SK-N-SH (cell line): Measurements from ENCODE around the gene GALNT18. TPM values are rescaled to one million over a fixed set of nuclear protein-coding genes. Genes with fewer than 3 reads are reported as not detected.

Experiments used
- CTCF ChIA-PET: fragments of 300-600, 350-600 bp; formaldehyde crosslinking; extraction: SDS; loops from one replicate; lab custom pipeline; 2021; lab: Yijun Ruan, JAX
- POLR2A ChIA-PET: fragments of 350-600 bp; sonication (Branson Sonifier 250); formaldehyde crosslinking; extraction: SDS; loops from one replicate; lab custom pipeline; 2020; ENCODE audit warnings: antibody characterized with exemption, inconsistent platforms; lab: Yijun Ruan, JAX
- DNase-seq: peaks from one replicate; pipeline ENCODE4 v3.0.0; 2012
- H2AFZ ChIP-seq: fragments of 200-600 bp; sonication (generic); 2 replicates; pipeline ENCODE4 v1.8.1; 2016; ENCODE audit warnings: antibody characterized with exemption, mild to moderate bottlenecking, low read depth
- H3F3A ChIP-seq: fragments of 200-600 bp; sonication (generic); replicated peaks from 2 replicates; pipeline ENCODE3; 2016; ENCODE audit warnings: antibody characterized with exemption, mild to moderate bottlenecking; ENCODE audit not compliant: insufficient read depth
- H3K27ac ChIP-seq, 2 experiments: fragments of 200-500 bp in 1 of 2; fragments of 200-600 bp in 1 of 2; sonication (Bioruptor generic) in 1 of 2; sonication (generic), shearing (Covaris generic) in 1 of 2; 2 replicates each; pipeline versions ENCODE4 v1.5.1 to v1.6.1; 2014 to 2016; ENCODE audit warnings: low read depth in 2 of 2, inconsistent platforms in 1 of 2, low read length in 1 of 2, mild to moderate bottlenecking in 1 of 2, mixed read lengths in 1 of 2
- H3K27me3 ChIP-seq: fragments of 200-600 bp; sonication (generic), shearing (Covaris generic); 2 replicates; pipeline ENCODE4 v1.6.1; 2016; ENCODE audit warnings: mixed run types; ENCODE audit not compliant: insufficient read depth
- H3K36me3 ChIP-seq, 2 experiments: fragments of 200-500 bp in 1 of 2; fragments of 200-600 bp in 1 of 2; sonication (Bioruptor generic) in 1 of 2; sonication (generic) in 1 of 2; replicated peaks in 1 of 2; 2 replicates each; pipeline versions ENCODE3 to v1.5.1; 2014 to 2016; ENCODE audit warnings: low read length in 1 of 2, mild to moderate bottlenecking in 1 of 2; ENCODE audit not compliant: insufficient read depth in 2 of 2, control insufficient read depth in 1 of 2
- H3K4me1 ChIP-seq, 2 experiments: fragments of 200-500 bp in 1 of 2; fragments of 200-600 bp in 1 of 2; sonication (Bioruptor generic) in 1 of 2; sonication (generic), shearing (Covaris generic) in 1 of 2; 2 replicates each; pipeline versions ENCODE4 v1.5.1 to v1.6.1; 2014 to 2016; ENCODE audit warnings: low read depth in 1 of 2, low read length in 1 of 2, mixed run types in 1 of 2; ENCODE audit not compliant: insufficient read depth in 2 of 2, control insufficient read depth in 1 of 2
- H3K4me2 ChIP-seq: fragments of 200-600 bp; sonication (generic), shearing (Covaris generic); 2 replicates; pipeline ENCODE4 v1.6.1; 2017; ENCODE audit warnings: mixed run types
- H3K4me3 ChIP-seq, 2 experiments: fragments of 200-500 bp in 1 of 2; fragments of 200-600 bp in 1 of 2; sonication (Bioruptor generic) in 1 of 2; sonication (generic), shearing (Covaris generic) in 1 of 2; 2 replicates each; pipeline versions ENCODE4 v1.5.1 to v1.8.1; 2014 to 2016; ENCODE audit warnings: low read depth in 2 of 2, inconsistent platforms in 1 of 2, low read length in 1 of 2, mild to moderate bottlenecking in 1 of 2, mixed read lengths in 1 of 2, moderate library complexity in 1 of 2
- H3K79me2 ChIP-seq: fragments of 200-600 bp; sonication (generic); 2 replicates; pipeline ENCODE4 v1.8.1; 2017; ENCODE audit warnings: mild to moderate bottlenecking; ENCODE audit not compliant: insufficient read depth
- H3K9ac ChIP-seq: fragments of 200-600 bp; sonication (generic); 2 replicates; pipeline ENCODE4 v1.6.1; 2017; ENCODE audit warnings: mixed run types
- H3K9me2 ChIP-seq: fragments of 200-600 bp; sonication (generic); 2 replicates; pipeline ENCODE4 v1.6.1; 2017; ENCODE audit warnings: mixed run types
- H3K9me3 ChIP-seq: fragments of 200-600 bp; sonication (generic); 2 replicates; pipeline ENCODE4 v1.6.1; 2017; ENCODE audit warnings: mixed run types, mild to moderate bottlenecking, moderate library complexity
- H4K20me1 ChIP-seq: fragments of 200-600 bp; sonication (generic); 2 replicates; pipeline ENCODE4 v1.6.1; 2017; ENCODE audit warnings: mild to moderate bottlenecking, mixed run types; ENCODE audit not compliant: insufficient read depth
- CHD2 ChIP-seq: fragments of 150-350 bp; IDR thresholded peaks from 2 replicates; pipeline ENCODE4 v1.6.1; 2018; ENCODE audit warnings: low read length; ENCODE audit not compliant: partially characterized antibody
- EP300 ChIP-seq, 2 experiments: IDR thresholded peaks; 2 replicates each; pipeline versions ENCODE4 v1.4.0 to v1.6.1; 2012; ENCODE audit warnings: borderline replicate concordance in 1 of 2, low read depth in 1 of 2, low read length in 1 of 2
- EZH2phosphoT487 ChIP-seq: fragments of 200-600 bp; sonication (generic); IDR thresholded peaks from 2 replicates; pipeline ENCODE4 v1.6.1; 2017; ENCODE audit warnings: low read depth, mixed run types, mild to moderate bottlenecking, antibody characterized with exemption, moderate library complexity, borderline replicate concordance
- FOSL2 ChIP-seq: IDR thresholded peaks from 2 replicates; pipeline ENCODE4 v1.4.0; 2012; ENCODE audit warnings: low read depth, mild to moderate bottlenecking, moderate library complexity, borderline replicate concordance
- FOXJ3 ChIP-seq: sonication (generic); formaldehyde crosslinking; IDR thresholded peaks from 2 replicates; pipeline ENCODE4 v1.5.1; 2020; ENCODE audit warnings: mild to moderate bottlenecking, missing genetic modification reagents
- FOXM1 ChIP-seq: IDR thresholded peaks from 2 replicates; pipeline ENCODE4 v1.4.0; 2012; ENCODE audit warnings: low read depth, mild to moderate bottlenecking
- GABPA ChIP-seq: IDR thresholded peaks from 2 replicates; pipeline ENCODE4 v1.4.0; 2012; ENCODE audit warnings: low read depth, mild to moderate bottlenecking
- GATA2 ChIP-seq: sonication (generic); formaldehyde crosslinking; IDR thresholded peaks from 2 replicates; pipeline ENCODE4 v1.5.0; 2020; ENCODE audit warnings: mild to moderate bottlenecking, missing genetic modification reagents
- JUND ChIP-seq: IDR thresholded peaks from 2 replicates; pipeline ENCODE4 v1.4.0; 2012
- MEF2A ChIP-seq: IDR thresholded peaks from 2 replicates; pipeline ENCODE4 v1.4.0; 2012; ENCODE audit warnings: low read depth, borderline replicate concordance
- MXI1 ChIP-seq: IDR thresholded peaks from 2 replicates; pipeline ENCODE4 v1.6.1; 2012; ENCODE audit warnings: mild to moderate bottlenecking, low read depth, low read length, improper control_type of control experiment
- POLR2AphosphoS5 ChIP-seq: IDR thresholded peaks from 2 replicates; pipeline ENCODE4 v1.6.1; 2012; ENCODE audit warnings: low read depth, low read length
- RAD21 ChIP-seq: IDR thresholded peaks from 2 replicates; pipeline ENCODE4 v1.6.1; 2012; ENCODE audit warnings: mild to moderate bottlenecking, low read length
- REST ChIP-seq: IDR thresholded peaks from 2 replicates; pipeline ENCODE4 v1.6.1; 2012; ENCODE audit warnings: mild to moderate bottlenecking, low read depth, low read length, moderate library complexity
- RXRA ChIP-seq: IDR thresholded peaks from 2 replicates; pipeline ENCODE4 v1.4.0; 2012; ENCODE audit warnings: low read depth, mild to moderate bottlenecking, borderline replicate concordance
- SMC3 ChIP-seq: IDR thresholded peaks from 2 replicates; pipeline ENCODE4 v1.6.1; 2012; ENCODE audit warnings: low read depth, low read length, improper control_type of control experiment
- TAF1 ChIP-seq: IDR thresholded peaks from 2 replicates; pipeline ENCODE4 v1.6.1; 2012; ENCODE audit warnings: low read depth, mild to moderate bottlenecking, low read length, moderate library complexity, borderline replicate concordance
- TEAD4 ChIP-seq: IDR thresholded peaks from 2 replicates; pipeline ENCODE4 v1.4.0; 2012; ENCODE audit warnings: mild to moderate bottlenecking, borderline replicate concordance; ENCODE audit not compliant: insufficient read depth
- USF2 ChIP-seq: fragments of 150-350 bp; IDR thresholded peaks from 2 replicates; pipeline ENCODE4 v1.6.1; 2017; ENCODE audit warnings: antibody characterized with exemption, low read length, low read depth, borderline replicate concordance
- ZBTB33 ChIP-seq: IDR thresholded peaks from 2 replicates; pipeline ENCODE4 v1.4.0; 2012; ENCODE audit warnings: low read depth, borderline replicate concordance
- WGBS: methylation state at CpG from one replicate; pipeline ENCODE4 v1.1.6; 2017; ENCODE audit warnings: low lambda C conversion rate; 5-methylcytosine and 5-hydroxymethylcytosine counted together
- polyA plus RNA-seq, 3 experiments: library from polyadenylated mRNA; depleted of rRNA; stranded (reverse); fragments of >200 nt; gene quantifications; 2 replicates each; pipeline ENCODE4 v1.2.3, GENCODE V29; 2012

Gene GALNT18
- polyA plus RNA-seq, 1 of the 3 experiments (the other 2 are of a cell fraction): 0.64 TPM

GRCh38 chr11:11483627-11484026 is 138.2 kb downstream of the GALNT18 start:
- no peak for DNase-seq
- Histone ChIP-seq H3F3A (no peaks in the 10 kb centered on the region), H3K27ac (no peak overlapping the region), H2AFZ (no peak overlapping the region), H3K27me3 (no peaks in the 10 kb centered on the region), H3K36me3 (no peaks in the 10 kb centered on the region), H3K79me2 (no peaks in the 10 kb centered on the region), H3K4me3 (no peak overlapping the region), H3K9me2 (no peaks in the 10 kb centered on the region), H4K20me1 (no peaks in the 10 kb centered on the region), H3K9me3 (no peaks in the 10 kb centered on the region), H3K4me1 (peaks cover 0 to 9% of the 10 kb centered on the region in 2 experiments; a peak in 1 of 4 replicates), H3K4me2 (no peak overlapping the region), H3K9ac (no peak overlapping the region)
- 57% methylated on average over 11 of the region's 11 CpGs for WGBS
- no peak for TF ChIP-seq USF2
- TF ChIP-seq JUND: no peak
- no peak for TF ChIP-seq GABPA
- TF ChIP-seq TAF1: no peak
- TF ChIP-seq POLR2AphosphoS5: no peak
- no peak for TF ChIP-seq REST
- no peak for TF ChIP-seq FOXJ3 (CRISPR knock-in tag)
- no peak for TF ChIP-seq GATA2 (CRISPR knock-in tag)
- TF ChIP-seq RXRA: no peak
- no peak for TF ChIP-seq CHD2
- TF ChIP-seq FOSL2: no peak
- TF ChIP-seq RAD21: no peak
- no peak for TF ChIP-seq ZBTB33
- no peak for TF ChIP-seq EP300 (IDR thresholded peaks at IDR 0.05; ENCODE audit: borderline replicate concordance in 1 of 2, low read depth in 1 of 2, low read length in 1 of 2)
- no peak for TF ChIP-seq MXI1
- no peak for TF ChIP-seq SMC3
- TF ChIP-seq TEAD4: no peak
- no peak for TF ChIP-seq EZH2phosphoT487
- TF ChIP-seq MEF2A: no peak
- TF ChIP-seq FOXM1: no peak
- ChIA-PET CTCF (interaction anchor here (1.2 to 1.3 kb wide), 2 partner anchors 18 to 304 kb away, joined by 3 read pairs; no protein-coding TSS in a partner anchor), POLR2A (no interaction called here)
